Activated CD4-positive, alpha-beta T cell treated with anti-CD3 and anti-CD28 coated beads for 24 hours (primary cell): ENCODE measurements around the gene RSKR.
A peak's percentile ranks its signal among the peaks of the same experiment; 100 is the strongest.
"Not testable (repeated sequence)": the region's sequence is repeated elsewhere in the genome, so short reads cannot be mapped to it uniquely, and the experiment has no call there.

ENCODE experiments used
- DNase-seq, 2 donors: peaks; one replicate each; pipeline ENCODE4 v3.0.0-alpha.2; 2020; ENCODE audit warnings: low read depth in 2 of 2

Gene RSKR, protein sequence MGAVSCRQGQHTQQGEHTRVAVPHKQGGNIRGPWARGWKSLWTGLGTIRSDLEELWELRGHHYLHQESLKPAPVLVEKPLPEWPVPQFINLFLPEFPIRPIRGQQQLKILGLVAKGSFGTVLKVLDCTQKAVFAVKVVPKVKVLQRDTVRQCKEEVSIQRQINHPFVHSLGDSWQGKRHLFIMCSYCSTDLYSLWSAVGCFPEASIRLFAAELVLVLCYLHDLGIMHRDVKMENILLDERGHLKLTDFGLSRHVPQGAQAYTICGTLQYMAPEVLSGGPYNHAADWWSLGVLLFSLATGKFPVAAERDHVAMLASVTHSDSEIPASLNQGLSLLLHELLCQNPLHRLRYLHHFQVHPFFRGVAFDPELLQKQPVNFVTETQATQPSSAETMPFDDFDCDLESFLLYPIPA

DNA sequence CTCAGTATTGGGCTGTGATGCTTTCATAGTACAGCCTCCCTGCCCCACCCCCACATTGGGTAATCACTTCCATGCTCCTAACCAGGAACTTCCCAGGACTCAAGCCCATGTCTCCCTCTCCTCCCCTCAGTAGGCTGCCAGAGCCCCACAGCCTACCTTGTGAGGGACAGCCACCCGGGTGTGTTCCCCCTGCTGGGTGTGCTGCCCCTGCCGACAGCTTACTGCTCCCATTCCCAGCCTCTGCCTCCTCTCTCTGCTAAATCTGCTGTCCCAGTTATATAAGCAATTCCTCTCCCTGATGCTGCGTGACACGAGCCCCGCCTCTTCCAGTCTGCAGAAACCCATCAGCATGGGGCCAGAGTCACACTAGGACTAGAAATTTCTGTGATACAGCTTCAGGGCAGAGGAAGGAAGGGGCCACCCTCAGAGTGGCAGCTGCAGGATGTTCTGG, at the start of gene RSKR:
Gene RSKR, minus strand, starts transcription at position 255 of the 451 bp plus-strand sequence. Its CDS starts 24 bp downstream, at position 231.
- no peak for DNase-seq

DNA sequence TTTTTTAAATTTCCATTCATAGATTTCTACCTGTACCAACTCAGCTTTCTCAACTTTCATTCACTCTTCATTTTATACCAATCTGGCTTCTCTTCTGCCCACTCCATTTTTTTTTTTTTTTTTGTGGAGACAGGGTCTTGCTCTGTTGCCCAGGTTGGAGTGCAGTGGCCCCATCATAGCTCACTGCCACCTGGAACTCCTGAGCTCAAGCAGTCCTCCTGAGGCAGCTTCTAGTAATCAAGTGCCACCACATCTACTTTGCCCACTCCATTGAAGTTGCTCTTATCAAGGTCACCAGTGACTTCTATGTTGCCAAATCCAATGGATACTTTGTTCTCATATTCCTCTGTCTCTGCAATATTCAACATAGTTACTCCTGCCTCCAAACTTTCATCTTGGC, 49.7 kb upstream of the RSKR start:
- DNase-seq = no peak

DNA sequence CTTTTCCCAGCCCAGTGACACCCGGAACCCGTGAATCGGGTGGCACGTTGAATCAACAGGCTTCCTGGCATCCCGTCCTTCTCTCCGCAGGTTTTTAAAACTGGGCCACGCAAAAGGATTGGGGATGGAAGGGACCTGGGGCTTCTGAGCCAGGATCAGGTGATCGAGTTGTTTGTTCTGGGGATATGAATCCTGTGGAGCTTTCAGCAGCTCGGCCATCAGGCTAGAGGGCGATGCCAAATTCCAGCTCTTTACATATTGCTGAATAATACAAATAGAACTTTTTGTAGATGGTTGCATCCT, 48.5 kb upstream of the RSKR start:
- DNase-seq = no peak

DNA sequence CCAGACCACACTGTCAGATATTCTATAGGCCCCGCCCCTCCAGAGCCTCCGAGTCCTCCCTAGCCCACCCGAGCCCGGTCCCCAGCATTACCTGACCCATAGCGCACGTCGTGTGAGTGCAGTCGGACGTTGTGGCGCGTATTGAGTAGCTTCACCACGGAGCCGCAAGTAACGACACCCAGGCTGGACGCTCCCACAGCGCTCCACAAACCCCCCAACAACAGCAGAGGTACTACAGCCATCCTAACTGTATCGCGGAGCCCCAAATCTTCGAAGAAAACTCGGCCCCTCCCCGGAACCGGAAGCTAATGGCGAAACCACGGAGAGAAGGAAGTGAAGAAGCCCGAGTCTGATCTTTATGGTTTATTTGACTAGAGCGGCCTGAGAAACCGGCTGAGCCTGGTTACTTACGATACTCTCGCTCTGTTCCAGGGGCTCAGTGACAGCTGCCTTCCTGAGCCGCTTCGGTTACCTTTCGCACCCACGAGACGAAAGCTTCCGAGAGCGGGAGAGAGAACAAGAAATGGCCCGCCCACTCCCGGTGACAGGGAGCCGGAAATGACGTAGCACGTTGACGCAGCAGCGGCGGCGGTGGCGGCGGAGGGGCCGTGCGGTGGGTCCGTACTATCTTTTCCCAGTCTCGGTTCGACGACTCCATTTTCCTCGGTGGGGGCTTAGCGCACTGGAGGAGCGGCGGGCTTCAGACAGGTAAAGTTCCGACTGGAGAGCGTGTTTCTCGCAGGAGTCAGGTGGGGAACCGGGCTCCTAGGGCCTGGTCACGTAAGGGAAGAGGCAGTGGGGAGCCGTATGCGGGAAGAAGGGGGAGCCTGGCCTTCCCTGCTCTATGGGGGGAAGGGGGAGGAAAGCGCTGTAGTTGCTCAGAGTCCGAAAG, 47.9 kb upstream of the RSKR start, which contains the start of the genes SDF2 and SUPT6H:
Gene SDF2, minus strand, starts transcription at position 272 of the 892 bp plus-strand sequence. Its CDS starts 30 bp downstream, at position 242.
Gene SUPT6H, plus strand, starts transcription at position 571 of the 892 bp plus-strand sequence. CDS start 11,197 bp downstream, outside the sequence.
- peak; percentile 94 to 95 for DNase-seq

DNA sequence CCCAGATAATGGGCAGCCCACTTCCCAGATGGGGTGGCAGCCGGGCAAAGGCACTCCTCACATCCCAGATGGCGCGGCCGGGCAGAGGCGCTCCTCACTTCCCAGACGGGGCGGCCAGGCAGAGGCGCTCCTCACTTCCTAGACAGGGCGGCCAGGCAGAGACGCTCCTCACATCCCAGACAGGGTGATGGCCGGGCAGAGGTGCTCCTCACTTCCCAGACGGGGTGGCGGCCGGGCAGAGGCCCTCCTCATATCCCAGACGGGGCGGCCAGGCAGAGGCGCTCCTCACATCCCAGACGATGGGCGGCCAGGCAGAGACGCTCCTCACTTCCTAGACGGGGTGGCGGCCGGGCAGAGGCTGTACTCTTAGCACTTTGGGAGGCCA, 45.5 kb upstream of the RSKR start:
- DNase-seq = not testable (repeated sequence)

DNA sequence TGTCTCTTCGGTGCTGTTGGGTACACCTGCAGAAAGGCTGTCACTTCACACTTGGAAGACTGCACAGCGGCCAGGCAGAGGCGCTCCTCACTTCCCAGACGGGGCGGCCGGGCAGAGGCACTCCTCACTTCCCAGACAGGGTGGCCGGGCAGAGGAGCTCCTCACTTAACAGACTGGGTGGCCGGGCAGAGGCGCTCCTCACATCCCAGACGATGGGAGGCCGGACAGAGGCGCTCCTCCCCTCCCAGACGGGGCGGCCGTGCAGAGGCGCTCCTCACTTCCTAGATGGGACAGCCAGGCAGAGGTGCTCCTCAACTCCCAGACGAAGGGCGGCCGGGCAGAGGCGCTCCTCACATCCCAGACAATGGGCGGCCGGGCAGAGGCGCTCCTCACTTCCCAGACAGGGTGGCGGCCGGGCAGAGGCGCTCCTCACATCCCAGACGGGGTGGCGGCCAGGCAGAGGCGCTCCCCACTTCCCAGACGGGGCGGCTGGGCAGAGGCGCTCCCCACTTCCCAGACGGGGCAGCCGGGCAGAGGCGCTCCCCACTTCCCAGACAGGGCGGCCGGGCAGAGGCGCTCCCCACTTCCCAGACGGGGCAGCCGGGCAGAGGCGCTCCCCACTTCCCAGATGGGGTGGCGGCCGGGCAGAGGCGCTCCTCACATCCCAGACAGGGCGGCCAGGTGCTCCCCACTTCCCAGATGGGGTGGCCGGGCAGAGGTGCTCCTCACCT, 44.9 kb upstream of the RSKR start:
- not testable (repeated sequence) for DNase-seq

DNA sequence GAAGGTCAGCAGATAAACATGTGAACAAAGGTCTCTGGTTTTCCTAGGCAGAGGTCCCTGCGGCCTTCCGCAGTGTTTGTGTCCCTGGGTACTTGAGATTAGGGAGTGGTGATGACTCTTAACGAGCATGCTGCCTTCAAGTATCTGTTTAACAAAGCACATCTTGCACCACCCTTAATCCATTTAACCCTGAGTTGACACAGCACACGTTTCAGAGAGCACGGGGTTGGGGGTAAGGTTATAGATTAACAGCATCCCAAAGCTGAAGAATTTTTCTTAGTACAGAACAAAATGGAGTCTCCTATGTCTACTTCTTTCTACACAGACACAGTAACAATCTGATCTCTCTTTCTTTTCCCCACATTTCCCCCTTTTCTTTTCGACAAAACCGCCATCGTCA, 44.4 kb upstream of the RSKR start:
- not testable (repeated sequence) for DNase-seq

DNA sequence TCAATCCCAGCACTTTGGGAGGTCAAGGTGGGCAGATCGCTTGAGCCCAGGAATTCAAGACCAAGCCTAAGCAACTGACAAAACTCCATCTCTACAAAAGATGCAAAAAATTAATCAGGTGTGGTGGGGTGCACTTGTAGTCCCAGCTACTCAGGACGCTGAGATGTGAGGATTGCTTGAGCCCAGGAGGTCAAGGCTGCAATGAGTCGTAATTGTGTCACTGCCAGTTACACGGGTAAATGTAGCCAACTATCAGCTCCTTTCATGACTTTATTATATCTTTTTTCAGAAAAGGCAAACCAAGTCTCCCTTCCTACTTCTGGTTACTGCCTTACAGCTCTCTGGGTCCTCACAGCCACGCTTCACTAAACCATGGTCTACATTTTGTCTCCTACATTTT, 43.8 kb upstream of the RSKR start:
- DNase-seq = no peak

DNA sequence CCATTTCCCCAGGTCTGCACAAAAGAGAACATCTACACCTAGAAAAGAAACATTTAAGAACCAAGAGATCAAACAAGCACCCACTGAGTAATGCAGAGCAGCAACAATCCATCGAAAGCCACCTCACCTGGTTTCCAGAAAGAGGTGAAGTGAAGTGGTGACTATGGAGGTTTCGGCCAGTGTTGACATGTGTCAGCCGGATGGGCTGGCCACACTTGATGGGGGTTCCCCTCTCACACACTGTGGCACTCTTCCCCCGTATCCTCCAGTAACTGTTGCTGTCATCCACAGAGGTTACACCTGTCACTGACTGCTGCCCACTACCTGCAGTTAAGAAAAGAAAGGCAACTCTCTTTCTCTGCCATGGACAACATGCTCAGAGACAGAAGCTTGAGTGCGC, 41.2 kb upstream of the RSKR start:
- DNase-seq = no peak

DNA sequence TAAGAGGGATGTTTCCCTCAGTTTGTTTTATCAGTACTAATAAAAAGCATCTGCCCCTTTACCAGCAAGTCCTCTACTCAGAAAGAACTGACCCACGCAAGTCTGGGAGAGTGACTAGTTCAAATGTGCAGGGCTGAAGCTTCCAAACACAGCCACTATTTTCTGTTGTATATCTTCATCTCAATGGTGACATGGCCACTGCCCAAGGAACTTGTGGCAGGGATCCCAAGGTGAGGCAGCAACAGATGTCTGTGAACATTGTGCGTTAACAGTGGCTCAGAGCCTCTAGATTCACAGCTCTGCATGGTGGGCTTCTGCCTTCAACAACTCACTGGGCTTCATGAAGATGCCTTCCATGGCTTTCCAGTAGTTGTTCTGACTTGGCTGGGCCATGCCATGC, 34.7 kb upstream of the RSKR start:
- DNase-seq = no peak

DNA sequence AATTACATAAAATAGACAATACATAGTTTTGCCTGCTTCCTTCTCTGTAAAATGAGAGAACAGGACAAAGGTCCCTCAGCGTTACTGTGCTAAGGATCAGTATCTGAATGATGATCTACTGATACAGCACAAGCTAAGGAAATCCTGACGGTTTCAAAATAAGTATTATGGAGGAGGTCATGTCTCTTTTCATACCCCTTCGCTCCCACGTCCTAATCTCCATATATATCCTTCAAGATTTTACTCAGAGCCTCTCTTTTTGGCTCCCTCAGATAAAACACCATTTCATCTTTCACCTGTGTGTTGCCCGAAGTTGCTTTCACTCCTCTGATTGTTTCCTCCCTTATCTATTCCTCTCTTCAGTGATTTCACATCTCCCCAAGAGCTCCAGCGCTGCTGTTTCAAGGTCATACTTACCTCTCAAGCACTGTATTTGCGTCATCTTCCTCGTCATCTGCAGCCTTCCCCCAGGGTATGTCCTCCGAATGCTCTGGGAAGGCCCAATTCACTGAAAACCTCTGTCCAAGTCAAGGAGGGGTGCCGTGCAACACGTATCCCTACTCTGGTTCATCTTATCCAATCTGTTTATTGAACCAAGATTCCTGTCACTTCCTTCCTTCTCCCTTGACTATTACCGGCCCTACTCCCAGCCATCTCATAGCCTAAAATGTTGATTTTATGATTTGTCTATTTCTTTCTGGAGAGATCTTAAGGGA, 32.2 kb upstream of the RSKR start:
- no peak for DNase-seq

DNA sequence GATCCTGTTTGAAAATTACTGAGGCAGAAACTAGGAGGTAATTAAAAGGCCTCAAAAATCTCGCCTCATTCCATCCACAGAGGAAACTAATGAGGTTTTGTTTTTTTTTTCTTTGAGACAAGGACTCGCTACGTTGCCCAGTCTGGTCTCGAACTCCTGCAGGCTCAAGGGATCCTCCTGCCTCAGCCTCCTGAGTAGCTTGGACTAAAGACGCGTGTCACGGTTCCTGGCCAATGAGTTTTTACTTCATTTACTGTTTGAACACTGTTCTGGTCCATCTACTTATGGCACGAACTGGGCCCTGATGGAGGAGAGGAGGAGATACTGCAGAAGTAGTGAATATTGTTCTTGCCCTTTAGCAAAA, 31.6 kb upstream of the RSKR start:
- DNase-seq = no peak

DNA sequence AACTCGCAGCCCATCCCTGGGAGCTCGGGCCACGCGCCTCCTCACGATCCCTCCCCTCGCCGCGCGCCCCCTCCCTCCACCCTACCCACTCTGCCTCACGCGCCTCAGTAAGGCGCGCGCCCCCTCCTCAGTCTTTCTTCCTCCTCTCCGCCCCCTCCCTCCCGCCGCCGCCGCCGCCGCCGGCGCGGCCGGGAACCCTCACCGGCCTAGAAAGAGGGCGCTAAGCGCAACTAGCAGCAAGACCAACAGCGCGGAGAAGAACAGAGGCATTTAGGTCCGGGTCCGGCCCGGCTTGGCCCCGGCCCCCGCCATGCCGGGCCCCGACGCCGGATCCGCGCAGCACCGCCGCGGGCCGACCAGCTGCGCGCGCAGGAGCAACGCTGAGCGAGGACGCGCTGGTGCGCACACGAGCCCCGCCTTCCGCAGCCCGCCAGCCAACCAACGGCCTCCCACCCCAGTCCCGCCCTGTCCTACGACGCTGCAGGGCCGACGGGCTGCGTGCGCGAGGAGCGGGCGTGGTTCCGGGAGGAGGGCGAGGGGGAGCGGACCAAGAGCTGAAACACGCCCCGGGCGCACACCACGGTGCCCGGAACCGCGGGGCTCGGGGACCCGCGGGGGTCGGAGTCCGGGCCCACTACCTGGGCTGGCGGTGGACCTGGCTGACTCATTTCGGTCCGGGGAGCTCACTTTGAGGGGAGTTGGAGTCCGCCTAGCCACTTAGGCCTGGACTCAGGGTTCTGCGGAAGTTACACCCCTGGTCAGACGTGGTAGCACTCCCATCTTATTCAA, 31.0 kb upstream of the RSKR start, which contains the start of gene BLTP2:
Gene BLTP2, minus strand, starts transcription at position 372 of the 789 bp plus-strand sequence. Its CDS starts 102 bp downstream, at position 270.
- DNase-seq = peak; percentile 89 to 93

DNA sequence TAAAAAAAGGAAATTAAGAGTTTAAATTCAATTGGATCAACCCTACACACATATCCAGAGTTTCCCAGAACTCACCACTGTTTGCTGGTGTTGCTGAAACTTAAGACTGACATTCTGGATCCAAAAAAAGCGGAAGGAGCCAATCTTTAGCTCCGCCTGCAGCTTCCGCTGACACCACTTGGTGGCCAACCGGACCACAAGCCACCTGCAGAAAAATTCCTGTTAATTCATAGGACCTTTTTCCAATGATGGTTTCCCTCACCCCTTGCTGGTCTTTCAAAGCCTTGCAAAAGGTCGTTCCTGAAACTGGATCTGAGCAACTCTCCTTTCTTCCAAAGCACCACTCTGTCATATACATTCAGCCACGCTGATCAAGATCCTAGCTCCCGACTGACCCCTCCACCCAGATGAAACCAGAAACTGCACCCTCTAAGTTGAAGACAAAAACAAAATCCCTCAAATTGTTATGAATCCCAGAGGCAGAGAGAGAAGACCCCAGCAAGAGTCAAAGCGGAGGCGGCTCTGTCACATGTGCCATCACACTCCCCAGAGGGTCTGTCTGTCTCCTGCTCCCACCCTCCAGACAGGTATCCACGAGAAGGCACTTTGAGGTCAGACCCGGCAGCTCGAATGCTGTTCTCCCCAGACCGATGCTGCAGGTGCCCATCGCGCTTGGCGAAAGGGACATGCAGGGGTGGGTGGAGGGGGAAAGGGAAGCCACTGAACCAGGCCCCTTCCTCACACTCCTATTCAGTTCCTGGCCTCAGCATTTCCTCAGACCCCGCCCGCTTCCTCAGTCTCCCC, 30.2 kb upstream of the RSKR start:
- no peak for DNase-seq

DNA sequence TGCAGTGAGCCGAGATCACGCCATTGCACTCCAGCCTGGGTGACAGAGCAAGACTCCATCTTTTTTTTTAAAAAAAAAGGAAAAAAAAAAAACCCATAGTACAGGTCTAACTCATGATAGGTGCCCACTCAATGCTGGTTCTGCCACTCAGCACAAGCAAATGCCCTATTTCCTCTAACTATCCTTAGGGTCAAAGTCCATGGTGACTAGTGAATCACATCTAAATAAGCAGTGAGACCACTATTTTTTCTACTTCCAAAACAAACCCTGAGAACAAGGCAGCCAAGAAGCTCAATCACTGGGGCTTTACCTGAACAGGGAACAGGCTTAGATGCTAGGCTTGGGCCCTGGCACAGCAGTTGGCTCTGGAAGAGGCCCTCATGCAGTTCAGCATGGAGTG, 27.6 kb upstream of the RSKR start:
- DNase-seq = no peak

DNA sequence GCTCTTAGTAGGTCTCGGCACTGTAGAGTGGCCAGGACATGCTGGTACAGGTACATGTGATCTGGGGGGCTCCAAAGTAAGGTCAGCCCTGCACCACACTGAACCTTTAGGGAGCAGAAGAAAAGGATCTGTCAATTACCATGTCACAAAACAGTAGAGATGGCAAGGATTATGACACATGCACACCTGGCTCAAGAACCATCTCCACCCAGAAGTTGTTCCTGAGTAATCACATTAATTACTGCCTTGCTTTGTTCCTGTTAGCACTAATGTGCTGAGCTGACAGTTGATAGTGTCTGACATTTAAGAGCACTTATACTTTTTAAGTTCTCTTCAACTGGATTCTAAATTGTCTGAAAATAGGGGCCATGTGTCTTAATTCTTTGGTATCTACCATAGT, 21.5 kb upstream of the RSKR start:
- DNase-seq = no peak

DNA sequence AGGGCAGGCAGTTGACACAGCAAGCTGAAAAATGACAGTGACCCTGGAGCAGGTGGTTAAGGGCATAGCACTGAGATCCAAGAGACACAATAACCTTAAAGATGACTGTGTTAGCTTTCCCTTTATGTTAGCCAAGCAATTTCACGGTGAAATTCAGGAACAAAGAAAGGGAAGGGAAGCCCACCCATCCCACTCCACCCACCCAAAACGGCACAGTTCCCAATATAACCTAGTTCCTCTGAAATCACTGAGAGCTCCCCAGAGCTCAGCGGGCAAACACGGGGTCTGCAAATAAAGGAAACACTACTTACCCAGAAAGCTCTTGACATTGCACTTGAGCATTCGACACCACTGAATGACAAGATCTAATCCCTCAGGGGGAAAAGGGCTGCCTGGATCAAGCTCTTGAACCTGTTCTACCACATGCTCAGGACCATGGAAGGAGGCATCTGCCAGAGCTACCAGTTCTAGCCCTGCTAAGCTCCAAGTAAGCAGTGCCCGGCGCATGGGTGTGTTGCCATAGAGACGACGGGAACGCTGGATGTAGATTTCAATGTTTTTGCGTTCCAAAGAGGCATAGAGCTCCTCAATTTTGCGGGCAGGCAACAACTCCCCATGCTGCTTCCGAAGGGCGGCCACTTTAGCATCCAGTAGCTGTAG, 20.4 kb upstream of the RSKR start:
- no peak for DNase-seq

DNA sequence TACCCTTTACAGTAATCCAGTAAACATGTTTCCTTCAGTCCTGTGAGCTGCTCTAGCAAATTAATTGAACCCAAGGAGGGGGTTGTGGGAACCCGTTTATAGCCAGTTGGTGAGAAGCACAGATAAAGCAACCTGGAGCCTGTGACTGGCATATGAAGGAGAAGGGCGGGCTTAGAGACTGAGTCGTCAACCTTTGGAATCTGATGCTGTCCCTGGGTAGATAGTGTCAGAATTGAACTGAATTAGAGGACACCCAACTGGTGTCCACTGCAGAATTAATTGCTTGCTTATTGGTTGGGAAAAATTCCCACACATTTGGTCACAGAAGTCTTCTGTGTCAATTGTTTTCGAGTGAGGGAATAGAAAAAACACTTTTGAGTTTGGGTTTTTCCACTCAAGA, 12.8 kb upstream of the RSKR start:
- DNase-seq = no peak

DNA sequence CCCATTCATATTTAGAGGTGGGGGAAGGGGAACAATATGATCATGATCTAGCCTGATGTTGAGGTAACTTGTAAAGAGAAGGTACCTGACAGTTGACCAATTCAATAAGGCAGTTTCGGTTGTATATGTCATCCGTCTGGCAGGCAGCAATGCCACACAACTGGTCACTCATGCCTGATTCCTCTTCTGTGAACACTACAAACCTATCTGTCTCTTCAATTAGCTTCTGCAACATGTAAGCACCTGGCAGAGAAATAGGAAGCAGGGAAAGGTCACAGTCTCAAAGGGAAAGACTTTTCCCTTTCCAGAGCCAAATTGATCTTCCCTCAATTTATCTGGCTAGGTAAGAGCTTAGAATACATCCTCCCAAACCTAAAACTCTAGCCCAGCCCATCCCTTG, 10.2 kb upstream of the RSKR start:
- no peak for DNase-seq
